ENCODE measurements around the gene CTRB2. TPM values are rescaled to one million over a fixed set of nuclear protein-coding genes. Genes with fewer than 3 reads are reported as not detected.

Gene CTRB2
- total RNA-seq, 1 experiment from 2014 or later = 5.8 TPM

DNA sequence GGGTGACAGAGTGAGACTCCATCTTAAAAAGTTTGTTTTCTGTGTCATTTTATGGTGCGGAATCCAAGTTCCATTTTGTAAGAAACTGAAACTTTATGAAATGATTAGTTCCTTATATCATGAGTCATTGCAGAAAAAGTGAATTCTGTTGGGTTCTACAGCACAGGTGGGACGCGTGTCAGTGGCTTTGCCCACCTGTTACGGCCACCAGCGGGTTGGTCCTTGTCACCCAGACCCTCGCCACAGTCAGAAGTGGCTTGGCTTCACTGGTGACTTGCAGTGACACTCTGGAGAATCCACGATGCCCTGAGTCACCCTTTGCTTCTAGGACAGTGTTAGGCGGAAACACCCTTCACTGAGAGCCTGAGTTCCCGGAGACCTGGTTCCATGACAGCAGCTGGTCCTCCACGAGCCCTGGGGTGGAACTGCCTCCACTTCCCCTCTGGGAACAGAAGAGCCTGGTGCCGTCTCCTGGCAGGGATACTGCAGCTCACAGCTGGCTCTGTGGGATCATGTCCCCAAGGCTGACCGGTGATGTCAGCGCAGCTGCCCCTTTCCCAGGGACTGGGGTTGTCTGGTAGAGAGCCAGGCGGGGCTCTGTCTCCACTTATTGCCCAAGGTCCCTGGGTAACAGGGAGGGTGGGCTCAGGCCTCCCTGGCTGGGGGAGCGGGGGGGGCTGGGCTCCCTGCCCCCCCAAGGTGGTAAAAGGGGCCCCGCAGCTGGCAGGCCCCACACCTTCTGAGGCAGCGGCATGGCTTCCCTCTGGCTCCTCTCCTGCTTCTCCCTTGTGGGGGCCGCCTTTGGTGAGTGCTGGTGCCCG is 11.5 kb upstream of the CTRB2 start, which contains the start of gene CTRB1:
Gene CTRB1 (plus strand): TSS at position 733 of the 821 bp plus-strand sequence. CDS start 20 bp downstream, at position 753.
- TF ChIP-seq MXD4 (CRISPR knock-in tag; IDR thresholded peaks at IDR 0.05; ENCODE audit: borderline replicate concordance) (no peak), ATF2 (CRISPR knock-in tag; IDR thresholded peaks at IDR 0.05; ENCODE audit: borderline replicate concordance, low read depth) (no peak), KAT7 (CRISPR knock-in tag; IDR thresholded peaks at IDR 0.05; ENCODE audit: borderline replicate concordance) (no peak), FOXK1 (CRISPR knock-in tag; IDR thresholded peaks at IDR 0.05) (no peak), USF1 (CRISPR knock-in tag; IDR thresholded peaks at IDR 0.05) (no peak), ZNF121 (CRISPR knock-in tag; IDR thresholded peaks at IDR 0.05) (no peak), ZNF138 (CRISPR knock-in tag; conservative IDR thresholded peaks at IDR 0.05) (no peak), TEAD1 (CRISPR knock-in tag; IDR thresholded peaks at IDR 0.05) (no peak), NFE2L1 (CRISPR knock-in tag; IDR thresholded peaks at IDR 0.05) (no peak), IRF1 (CRISPR knock-in tag; IDR thresholded peaks at IDR 0.05) (no peak)
- H3K36me3 Mint-ChIP-seq = no peaks in the 10 kb centered on the region
- H3K4me3 Mint-ChIP-seq = no peak within 1 kb of the TSS
- no peaks in the 10 kb centered on the region for H3K27me3 Mint-ChIP-seq (ENCODE audit: low read depth)
- ATAC-seq (no peak), DNase-seq (ENCODE audit: low spot score) (no peak)
- H3K9me3 Mint-ChIP-seq = no peaks in the 10 kb centered on the region
- CTCF ChIA-PET = interaction anchor here (3.0 kb wide), 1 partner anchor 15 kb away, joined by 12 read pairs; no protein-coding TSS in a partner anchor
- no peak within 1 kb of the TSS for H3K27ac Mint-ChIP-seq
- POLR2A ChIA-PET = no interaction called here
- H3K4me1 Mint-ChIP-seq = no peaks in the 10 kb centered on the region

DNA sequence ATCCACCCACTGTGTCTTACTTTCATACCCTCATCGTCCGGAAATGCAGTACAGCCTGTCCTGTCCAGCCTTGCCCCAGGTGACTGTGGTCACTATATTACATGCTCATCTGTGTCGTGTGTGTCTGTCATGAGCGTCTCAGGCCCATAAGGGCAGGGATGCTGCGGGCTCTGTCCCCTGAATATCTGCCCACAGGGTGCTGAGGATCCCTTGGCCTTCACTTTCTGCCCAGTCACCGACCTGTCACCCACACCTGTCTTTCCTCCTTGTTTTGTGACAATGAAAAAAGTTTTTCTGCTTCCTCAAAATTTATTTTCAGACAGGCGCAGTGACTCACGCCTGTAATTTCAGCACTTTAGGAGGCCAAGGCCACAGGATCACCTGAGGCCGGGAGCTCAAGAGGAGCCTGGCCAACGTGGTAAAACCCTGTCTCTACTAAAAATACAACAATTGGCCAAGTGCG is 10.5 kb upstream of the CTRB2 start:
- ATAC-seq = no peak
- no peaks in the 10 kb centered on the region for H3K9me3 Mint-ChIP-seq
- no peaks in the 10 kb centered on the region for H3K36me3 Mint-ChIP-seq
- H3K27ac Mint-ChIP-seq = no peak overlapping the region
- POLR2A ChIA-PET = no interaction called here
- no peaks in the 10 kb centered on the region for H3K27me3 Mint-ChIP-seq (ENCODE audit: low read depth)
- CTCF ChIA-PET = interaction anchor here (2.1 to 3.0 kb wide), 2 partner anchors 16 to 18 kb away, joined by 7 to 12 read pairs; no protein-coding TSS in a partner anchor
- H3K4me3 Mint-ChIP-seq = no peak overlapping the region
- no peaks in the 10 kb centered on the region for H3K4me1 Mint-ChIP-seq
- TF ChIP-seq PRRX2 (CRISPR knock-in tag; IDR thresholded peaks at IDR 0.05) = no peak
- TF ChIP-seq, protein P1, sequence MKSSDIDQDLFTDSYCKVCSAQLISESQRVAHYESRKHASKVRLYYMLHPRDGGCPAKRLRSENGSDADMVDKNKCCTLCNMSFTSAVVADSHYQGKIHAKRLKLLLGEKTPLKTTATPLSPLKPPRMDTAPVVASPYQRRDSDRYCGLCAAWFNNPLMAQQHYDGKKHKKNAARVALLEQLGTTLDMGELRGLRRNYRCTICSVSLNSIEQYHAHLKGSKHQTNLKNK (CRISPR knock-in tag; IDR thresholded peaks at IDR 0.05) = no peak
- TF ChIP-seq SP1 (CRISPR knock-in tag; conservative IDR thresholded peaks at IDR 0.05) = no peak
- TF ChIP-seq ZNF232 (CRISPR knock-in tag; IDR thresholded peaks at IDR 0.05) = no peak
- TF ChIP-seq, protein P2, sequence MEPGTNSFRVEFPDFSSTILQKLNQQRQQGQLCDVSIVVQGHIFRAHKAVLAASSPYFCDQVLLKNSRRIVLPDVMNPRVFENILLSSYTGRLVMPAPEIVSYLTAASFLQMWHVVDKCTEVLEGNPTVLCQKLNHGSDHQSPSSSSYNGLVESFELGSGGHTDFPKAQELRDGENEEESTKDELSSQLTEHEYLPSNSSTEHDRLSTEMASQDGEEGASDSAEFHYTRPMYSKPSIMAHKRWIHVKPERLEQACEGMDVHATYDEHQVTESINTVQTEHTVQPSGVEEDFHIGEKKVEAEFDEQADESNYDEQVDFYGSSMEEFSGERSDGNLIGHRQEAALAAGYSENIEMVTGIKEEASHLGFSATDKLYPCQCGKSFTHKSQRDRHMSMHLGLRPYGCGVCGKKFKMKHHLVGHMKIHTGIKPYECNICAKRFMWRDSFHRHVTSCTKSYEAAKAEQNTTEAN (CRISPR knock-in tag; IDR thresholded peaks at IDR 0.05) = no peak
- no peak for DNase-seq (ENCODE audit: low spot score)

DNA sequence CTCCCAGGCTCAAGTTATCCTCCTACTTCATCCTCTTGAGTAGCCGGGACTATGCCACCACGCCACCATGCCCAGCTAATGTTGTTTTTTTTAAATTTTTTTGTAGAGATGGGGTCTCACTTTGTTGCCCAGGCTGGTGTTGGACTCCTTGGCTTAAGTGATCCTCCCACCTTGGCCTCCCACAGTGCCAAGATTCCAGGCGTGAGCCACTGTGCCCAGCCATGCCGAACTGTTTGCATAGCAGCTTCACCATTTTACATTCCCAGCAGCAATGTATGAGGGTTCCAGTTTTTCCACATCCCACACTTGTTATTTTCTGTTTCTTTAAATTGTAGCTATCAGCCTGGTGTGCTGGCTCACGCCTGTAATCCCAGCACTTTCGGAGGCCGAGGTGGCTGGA is 9.6 kb upstream of the CTRB2 start:
- H3K4me1 Mint-ChIP-seq = no peaks in the 10 kb centered on the region
- DNase-seq (ENCODE audit: low spot score) (no peak), ATAC-seq (no peak)
- CTCF ChIA-PET = interaction anchor here (2.1 to 3.0 kb wide), 2 partner anchors 17 kb away, joined by 7 to 12 read pairs; no protein-coding TSS in a partner anchor
- H3K27me3 Mint-ChIP-seq (ENCODE audit: low read depth) = no peaks in the 10 kb centered on the region
- TF ChIP-seq SOX15 (CRISPR knock-in tag; IDR thresholded peaks at IDR 0.05) (no peak), ZNF121 (CRISPR knock-in tag; IDR thresholded peaks at IDR 0.05) (peak; percentile 40; the same call in 1 of the 2 replicates)
- H3K36me3 Mint-ChIP-seq = no peaks in the 10 kb centered on the region
- POLR2A ChIA-PET = no interaction called here
- H3K27ac Mint-ChIP-seq = no peak overlapping the region
- H3K9me3 Mint-ChIP-seq = no peaks in the 10 kb centered on the region
- H3K4me3 Mint-ChIP-seq = no peak overlapping the region

Data from WTC11 (cell line).